ENCODE data around the gene ANKRD13D.

The ANKRD13D gene

GRCh38 chr11:67302571-67303131 is 13.5 kb downstream of the ANKRD13D start:
- DNase-seq, result no peak

DNA sequence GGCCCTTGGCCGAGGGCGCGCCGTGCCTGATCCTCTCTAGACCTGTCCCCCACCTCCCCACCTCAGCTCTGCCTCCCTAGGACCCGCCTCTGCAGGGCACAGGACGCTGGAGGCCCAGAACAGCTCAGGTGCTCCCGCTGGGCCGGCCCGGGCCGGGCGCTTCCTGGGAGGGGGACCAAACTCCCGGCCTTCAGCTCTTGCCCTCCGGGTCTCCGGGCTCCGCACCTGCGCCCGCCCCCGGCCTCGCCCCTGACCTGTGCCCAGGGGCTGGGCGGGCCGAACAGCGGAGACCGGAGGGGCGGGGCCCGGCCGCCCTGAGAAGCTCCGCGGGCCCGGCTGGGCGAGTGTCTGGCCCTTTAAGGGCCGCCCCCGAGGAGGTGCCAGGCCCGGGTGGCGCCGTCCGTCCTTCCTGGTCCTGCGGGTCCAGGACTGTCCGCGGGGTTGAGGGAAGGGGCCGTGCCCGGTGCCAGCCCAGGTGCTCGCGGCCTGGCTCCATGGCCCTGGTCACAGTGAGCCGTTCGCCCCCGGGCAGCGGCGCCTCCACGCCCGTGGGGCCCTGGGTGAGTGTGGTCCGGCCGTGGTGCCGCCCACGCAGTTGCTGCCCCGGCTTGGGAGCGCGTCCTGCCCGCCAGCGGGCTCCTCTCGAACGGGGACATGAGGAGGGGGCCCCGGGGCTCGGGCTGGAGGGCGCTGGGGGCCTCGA is 14.2 kb downstream of the ANKRD13D start, which contains the start of gene SSH3:
TSS of gene SSH3 (plus strand) at position 399 of the 703 bp plus-strand sequence. CDS start at position 495, 96 bp downstream.
- DNase-seq, result peak in 39 of 56 donors; percentile 22 to 80 (median 47)

DNA sequence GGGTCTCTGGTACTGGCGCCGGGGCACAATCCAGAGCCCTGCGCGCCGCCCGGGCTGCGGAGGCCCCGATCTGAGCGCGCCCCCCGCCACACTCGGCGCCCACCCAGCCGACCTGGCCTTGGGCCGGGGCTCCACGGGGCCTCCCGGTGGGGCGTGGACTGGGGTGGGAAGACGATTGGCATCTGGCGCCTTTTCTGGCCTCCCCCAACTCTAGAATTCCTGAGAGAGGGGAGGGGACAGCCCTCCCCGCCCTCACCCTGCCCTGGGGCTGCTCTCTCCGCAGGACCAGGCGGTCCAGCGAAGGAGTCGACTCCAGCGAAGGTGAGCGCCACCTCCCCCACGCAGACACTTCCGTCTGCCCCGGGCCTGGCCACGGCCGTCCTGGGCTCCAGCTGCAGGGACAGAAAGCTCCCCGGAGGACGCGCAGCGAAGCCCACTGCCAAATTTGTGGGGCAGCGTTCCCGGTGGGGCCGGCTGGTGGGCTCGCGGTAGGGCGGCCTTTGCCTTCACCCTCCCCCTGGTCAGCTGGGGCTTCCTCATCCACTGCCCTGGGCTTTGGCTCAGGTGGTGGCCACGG is 14.8 kb downstream of the ANKRD13D start:
- DNase-seq, result no peak

GRCh38 chr11:67304511-67305113 is 15.5 kb downstream of the ANKRD13D start:
- no peak for DNase-seq

- DNase-seq, result no peak
These were observed 17.9 kb downstream of the ANKRD13D start for GRCh38 chr11:67306769-67307544.

GRCh38 chr11:67307545-67308001 is 18.5 kb downstream of the ANKRD13D start:
- no peak for DNase-seq

DNA sequence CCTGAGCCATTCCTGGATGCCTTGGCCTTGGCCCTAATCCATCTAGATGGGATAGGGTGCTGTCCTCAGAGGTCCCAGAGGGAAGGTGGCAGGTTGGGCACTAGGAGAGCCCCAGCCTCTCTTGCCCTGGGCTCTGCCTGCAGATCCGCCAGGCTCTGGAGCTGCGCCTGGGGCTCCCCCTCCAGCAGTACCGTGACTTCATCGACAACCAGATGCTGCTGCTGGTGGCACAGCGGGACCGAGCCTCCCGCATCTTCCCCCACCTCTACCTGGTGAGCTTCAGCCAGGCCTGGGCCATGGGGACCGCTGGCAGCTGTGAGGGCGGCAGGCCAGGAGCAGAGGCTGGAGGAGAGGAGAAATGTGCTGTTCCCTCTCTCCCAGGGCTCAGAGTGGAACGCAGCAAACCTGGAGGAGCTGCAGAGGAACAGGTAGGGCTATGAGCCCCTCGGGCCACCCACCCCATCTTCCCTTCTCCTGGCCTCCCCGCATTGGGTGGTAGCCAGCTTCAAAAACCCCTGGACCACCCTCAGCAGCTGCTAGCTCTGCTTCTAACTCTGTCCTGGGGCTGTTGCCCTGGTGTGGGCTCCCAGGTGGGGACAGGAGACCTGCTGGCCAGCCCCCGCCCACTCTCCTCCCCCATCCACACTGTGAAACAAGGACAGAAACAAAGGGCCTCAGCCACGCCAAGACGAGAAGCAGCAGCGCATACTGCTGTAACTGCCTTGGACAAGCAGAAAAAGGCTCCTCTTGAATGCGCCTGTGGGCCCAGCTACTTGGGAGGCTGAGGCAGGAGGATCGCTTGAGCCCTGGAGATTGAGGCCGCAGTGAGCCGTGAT is 19.1 kb downstream of the ANKRD13D start:
- no peak for DNase-seq

GRCh38 chr11:67309166-67309565 is 20.1 kb downstream of the ANKRD13D start:
- DNase-seq, result no peak

DNA sequence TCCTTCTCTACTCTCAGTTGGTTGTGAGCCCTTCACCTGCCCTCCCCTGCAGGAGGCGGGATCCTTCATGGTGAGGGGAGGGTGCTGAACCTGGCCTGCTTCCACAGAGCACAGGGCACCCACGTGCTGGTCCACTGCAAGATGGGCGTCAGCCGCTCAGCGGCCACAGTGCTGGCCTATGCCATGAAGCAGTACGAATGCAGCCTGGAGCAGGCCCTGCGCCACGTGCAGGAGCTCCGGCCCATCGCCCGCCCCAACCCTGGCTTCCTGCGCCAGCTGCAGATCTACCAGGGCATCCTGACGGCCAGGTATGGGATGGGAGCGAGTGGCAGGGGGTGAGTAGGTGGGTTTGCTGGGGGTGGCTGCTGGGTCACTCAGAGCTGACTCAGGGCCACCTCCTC is 20.6 kb downstream of the ANKRD13D start:
- DNase-seq, result no peak

- no peak for DNase-seq
These were observed 21.3 kb downstream of the ANKRD13D start for GRCh38 chr11:67310246-67311050.

- DNase-seq, result no peak
These were observed 22.0 kb downstream of the ANKRD13D start for GRCh38 chr11:67311051-67311555.

DNA sequence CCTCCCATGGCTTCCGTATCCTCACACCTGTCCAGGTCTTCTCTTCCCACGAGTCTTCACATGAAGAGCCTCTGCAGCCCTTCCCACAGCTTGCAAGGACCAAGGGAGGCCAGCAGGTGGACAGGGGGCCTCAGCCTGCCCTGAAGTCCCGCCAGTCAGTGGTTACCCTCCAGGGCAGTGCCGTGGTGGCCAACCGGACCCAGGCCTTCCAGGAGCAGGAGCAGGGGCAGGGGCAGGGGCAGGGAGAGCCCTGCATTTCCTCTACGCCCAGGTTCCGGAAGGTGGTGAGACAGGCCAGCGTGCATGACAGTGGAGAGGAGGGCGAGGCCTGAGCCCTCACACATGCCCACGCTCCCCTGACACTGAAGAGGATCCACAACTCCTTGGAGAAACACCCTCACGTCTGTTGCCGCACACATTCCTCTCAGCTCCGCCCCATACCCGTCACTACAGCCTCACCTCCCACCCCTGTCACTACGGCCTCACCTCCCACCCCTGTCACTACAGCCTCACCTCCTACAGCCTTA is 22.5 kb downstream of the ANKRD13D start:
- DNase-seq, result no peak

- DNase-seq, result no peak
These were observed 23.3 kb downstream of the ANKRD13D start for GRCh38 chr11:67312187-67313021.

DNA sequence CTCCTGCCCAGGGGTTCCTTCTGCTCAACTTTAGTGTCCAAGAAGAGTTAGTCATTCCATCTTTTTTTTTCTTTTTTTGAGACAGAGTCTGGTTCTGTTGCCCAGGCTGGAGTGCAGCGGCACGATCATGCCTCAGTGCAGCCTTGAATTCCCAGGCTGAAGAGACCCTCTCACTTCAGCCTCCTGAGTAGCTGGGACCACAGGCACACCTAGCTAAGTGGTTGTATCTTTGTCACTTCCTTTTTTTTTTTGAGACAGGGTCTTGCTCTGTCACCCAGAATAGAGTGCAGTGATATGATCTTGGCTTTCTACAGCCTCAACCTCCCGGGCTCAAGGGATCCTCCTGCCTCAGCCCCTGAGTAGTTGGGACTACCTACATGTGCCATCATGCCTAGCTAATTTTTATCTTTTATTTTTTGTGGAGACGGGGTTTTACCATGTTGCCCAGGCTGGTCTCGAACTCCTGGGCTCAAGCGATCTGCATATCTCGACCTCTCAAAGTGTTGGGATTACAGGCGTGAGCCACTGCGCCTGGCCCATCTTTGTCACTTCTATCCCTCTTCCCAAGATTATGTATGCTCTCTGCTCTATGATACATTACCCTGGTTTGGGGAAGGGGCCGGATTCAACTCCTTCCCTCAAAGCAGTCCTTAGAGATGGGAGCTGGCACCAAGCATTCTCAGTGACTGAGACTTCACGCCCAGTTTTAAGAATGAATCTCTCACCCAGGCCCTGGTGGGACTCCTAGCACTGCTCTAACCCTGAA is 24.2 kb downstream of the ANKRD13D start:
- DNase-seq, result no peak

DNA sequence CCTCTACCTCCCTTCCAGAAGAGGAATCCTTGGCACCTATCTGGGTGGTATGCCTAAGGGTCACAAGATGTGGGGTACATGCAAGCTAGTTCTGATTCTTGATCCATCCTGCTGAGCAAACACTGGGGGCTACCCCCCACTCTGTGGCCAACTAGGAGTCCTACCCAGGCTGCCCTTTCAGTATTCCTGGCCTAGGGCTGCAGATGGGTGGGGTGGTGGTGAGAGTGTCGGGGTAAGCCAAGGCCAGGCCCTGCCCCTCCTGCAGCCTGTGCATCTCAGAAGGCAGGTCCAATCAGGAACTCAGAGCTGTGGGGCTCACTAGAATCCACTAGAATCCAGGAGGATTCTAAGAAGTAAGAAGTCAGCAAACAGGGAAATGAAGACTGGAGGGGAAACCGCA is 25.1 kb downstream of the ANKRD13D start:
- no peak for DNase-seq

GRCh38 chr11:67315325-67315909 is 26.3 kb downstream of the ANKRD13D start:
- DNase-seq, result no peak

DNA sequence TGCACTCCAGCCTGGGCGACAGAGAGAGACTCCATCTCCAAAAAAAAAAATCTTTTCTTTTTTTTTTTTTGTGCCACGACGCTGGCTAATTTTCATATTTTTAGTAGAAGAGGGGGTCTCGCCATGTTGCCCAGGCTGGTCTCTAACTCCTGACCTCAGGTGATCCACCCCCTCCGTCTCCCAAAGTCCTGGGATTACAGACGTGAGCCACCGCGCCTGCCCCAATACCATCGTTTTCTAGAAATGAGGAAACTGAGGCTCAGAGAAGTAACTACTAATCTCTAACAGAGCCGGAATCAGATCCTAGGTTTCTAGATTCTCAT is 27.7 kb downstream of the ANKRD13D start:
- DNase-seq, result no peak
